GM19467 (cell line): ENCODE results near the gene KIF18A.

Source experiments
- ATAC-seq: cut with Tn5 transposase; IDR thresholded peaks from one replicate; pipeline ENCODE4 v1.9.1; 2021; ENCODE audit warnings: mild to moderate bottlenecking, moderate library complexity; ENCODE audit not compliant: unreplicated experiment

The KIF18A gene

GRCh38 chr11:27971171-27971570 is 136.8 kb downstream of the KIF18A start:
- no peak for ATAC-seq
